ENCODE data around the gene TUBA4A.

TUBA4A gene

DNA sequence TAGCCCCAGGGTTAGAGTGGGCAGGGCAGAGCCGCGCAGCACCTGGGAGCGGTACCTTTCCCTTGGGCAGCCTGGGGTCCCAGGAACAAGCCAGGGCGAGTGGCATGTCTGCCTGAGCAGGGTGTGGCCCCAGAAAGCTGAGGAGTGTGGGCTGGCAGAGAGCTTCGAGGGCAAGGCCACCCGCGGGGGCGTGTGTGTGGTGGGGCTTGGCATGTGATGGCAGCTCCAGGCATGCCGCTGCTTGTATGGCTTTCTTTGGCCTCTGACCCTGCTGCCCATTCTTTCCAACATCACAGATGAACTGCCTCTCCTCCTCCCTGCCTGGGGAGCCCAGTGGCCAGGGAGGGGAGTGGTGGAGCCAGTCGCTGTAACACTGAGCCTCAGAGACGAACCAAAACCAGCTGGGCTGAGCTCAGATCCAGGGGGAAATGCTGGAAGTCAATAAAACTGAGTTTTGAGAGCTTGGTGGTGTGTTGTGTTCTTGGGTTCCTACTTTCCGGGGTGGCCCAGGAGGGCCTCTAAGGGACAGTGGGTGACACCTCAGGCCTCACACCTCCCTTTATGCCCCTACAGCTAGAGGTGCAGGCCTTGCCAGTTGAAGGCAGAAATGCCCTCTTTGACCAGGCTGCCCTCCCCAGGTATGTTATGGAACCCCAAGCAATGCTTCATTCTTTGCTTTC lies 32.9 kb upstream of the TUBA4A start:
- DNase-seq, result no peak

DNA sequence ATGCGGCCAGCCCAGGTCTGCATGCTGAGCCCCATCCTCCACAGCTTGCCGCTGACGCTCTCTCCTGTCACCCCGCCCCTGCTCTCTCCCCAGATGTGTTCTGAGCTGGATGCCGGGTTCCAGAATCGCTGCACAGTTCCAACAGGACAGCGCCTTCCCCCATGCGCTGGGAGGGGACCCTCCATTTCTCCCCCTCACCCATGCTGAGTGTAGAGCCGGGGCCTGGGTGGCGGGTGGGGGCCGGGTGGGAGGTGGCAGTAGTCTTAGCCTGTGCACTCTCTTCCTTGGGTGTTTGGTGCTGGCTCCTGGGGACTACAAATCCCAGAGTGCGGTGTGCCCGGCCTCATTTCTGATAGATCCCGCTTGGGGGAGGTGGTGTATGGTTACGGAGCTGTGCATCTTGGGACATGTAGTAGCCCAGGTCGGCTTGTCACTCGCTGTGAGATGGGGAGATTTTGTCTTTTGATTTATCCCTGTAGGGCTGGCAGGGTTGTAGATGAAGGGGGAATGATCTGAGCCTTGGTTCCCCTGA lies 32.2 kb upstream of the TUBA4A start:
- DNase-seq, result no peak

GRCh38 chr2:219285373-219285735 lies 31.6 kb upstream of the TUBA4A start:
- DNase-seq, result no peak

- no peak for DNase-seq
Measured at GRCh38 chr2:219284501-219285372, 31.0 kb upstream of the TUBA4A start.

- no peak for DNase-seq
Measured at GRCh38 chr2:219282943-219283581, 29.3 kb upstream of the TUBA4A start.

DNA sequence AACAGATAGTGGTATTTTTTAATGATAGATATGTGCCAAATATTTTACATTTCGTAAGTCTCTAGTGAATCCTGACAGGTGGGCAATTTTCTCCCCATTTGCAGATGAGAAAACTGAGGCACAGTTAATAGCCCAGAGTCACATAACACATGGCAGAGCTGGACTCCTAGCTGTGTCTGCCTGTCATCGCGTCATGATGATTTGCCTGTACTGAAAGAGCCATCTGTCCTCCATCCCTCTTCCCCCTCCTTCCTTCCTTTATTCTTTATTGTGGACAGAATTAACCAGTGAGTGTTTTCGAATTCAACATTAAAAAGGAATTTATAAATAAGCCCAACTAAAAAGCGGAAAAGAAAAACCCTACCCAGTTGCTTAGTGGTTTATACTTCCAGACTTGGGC lies 28.7 kb upstream of the TUBA4A start:
- DNase-seq, result no peak

DNA sequence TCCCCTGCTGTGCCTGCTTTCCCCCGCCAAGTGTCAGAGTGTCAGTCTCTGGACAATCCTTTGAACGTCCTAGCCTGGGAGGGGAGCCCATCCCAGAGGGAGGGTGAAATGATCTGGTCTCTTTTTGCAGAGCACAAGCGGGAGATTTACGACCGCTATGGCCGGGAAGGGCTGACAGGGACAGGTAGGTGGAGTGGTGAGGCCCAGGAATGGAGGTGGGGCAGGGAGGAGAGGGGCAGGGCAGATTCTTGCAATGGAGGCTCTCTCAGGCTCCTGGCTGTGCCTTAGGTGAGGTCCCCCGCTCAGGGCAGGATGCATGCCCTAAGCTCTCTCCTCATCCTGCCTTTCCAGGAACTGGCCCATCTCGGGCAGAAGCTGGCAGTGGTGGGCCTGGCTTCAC lies 27.9 kb upstream of the TUBA4A start:
- no peak for DNase-seq

- no peak for DNase-seq
Measured at GRCh38 chr2:219280651-219281050, 26.9 kb upstream of the TUBA4A start.

- no peak for DNase-seq
Measured at GRCh38 chr2:219279916-219280516, 26.3 kb upstream of the TUBA4A start.

GRCh38 chr2:219279151-219279915 lies 25.6 kb upstream of the TUBA4A start, which contains the start of gene DNAJB2:
Gene DNAJB2 (plus strand): TSS chr2:219279366. CDS start chr2:219279834, 468 bp downstream.
- DNase-seq, result peak; percentile 87

DNA sequence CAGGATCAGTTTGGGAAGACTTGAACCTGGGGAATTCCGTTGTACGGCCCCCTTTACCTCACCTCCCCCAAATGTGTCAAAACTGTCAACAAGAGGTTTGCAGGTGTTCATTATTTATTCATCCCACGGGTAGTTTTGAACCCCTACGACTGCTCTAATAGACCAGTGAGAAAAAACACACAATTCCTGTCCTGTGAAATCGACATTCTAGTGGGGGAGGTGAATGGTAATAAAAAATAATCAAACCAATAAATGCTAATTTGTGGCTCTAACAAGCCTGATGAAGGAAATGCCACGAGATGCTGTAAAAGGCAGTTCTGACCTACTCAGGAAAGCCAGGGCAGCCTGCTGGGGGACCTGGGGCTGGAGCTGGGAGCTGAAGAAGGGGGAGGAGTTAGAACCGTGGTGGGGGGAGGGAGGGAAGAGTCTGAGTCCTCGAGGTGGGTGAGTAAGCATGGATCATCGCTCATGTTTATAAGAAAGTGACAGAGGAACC lies 25.0 kb upstream of the TUBA4A start:
- DNase-seq, result no peak

- peak; percentile 25 for DNase-seq
Measured at GRCh38 chr2:219277703-219278654, 24.3 kb upstream of the TUBA4A start.

- no peak for DNase-seq
Measured at GRCh38 chr2:219274361-219274921, 20.7 kb upstream of the TUBA4A start.

- DNase-seq, result no peak
Measured at GRCh38 chr2:219273937-219274336, 20.2 kb upstream of the TUBA4A start.

DNA sequence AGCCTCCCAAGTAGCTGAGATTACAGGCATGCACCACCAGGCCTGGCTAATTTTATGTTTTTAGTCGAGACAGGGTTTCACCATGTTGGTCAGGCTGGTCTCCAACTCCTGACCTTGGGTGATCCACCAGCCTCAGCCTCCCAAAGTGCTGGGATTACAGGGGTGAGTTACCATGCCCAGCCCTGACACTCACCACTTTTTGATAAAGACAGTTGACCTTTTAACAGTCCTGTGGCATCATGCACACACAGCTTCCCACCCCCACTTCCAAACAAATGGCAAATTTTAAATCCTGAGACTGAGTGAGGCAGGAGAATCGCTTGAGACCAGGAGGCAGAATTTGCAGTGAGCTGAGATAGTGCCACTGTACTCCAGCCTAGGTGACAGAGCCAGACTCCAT lies 19.3 kb upstream of the TUBA4A start:
- no peak for DNase-seq

- DNase-seq, result no peak
Measured at GRCh38 chr2:219272356-219272755, 18.6 kb upstream of the TUBA4A start.

GRCh38 chr2:219271021-219271420 lies 17.3 kb upstream of the TUBA4A start:
- no peak for DNase-seq

- DNase-seq, result no peak
Measured at GRCh38 chr2:219270055-219270372, 16.3 kb upstream of the TUBA4A start.

DNA sequence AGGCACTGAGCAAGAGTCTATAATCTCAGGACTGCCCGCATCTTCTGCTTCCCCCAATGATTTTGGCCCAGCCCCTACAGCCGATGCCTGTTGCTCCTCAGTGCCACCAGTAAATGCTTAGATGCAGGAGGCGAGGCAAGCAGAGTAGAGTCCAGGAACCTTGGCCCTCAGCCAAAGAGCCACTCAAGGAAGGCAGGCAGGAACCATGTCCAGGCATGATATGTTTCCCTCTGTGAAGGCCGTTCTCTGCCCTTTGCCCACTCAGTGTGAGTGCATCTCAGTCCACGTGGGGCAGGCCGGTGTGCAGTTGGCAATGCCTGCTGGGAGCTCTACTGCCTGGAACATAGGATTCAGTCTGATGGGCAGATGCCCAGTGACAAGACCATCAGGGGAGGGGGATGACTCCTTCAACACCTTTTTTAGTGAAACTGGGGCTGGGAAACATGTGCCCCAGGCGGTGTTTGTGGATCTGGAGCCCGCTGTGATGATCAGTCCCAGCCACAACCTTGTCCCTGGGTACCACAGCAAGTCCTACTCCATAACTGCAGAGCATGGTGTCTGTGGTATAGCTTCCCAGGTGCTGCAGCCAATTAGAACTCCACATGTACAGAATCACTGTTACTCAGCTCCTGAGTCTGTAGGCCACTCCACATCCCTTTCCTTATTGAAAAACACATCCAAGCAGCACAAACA lies 15.8 kb upstream of the TUBA4A start:
- no peak for DNase-seq

DNA sequence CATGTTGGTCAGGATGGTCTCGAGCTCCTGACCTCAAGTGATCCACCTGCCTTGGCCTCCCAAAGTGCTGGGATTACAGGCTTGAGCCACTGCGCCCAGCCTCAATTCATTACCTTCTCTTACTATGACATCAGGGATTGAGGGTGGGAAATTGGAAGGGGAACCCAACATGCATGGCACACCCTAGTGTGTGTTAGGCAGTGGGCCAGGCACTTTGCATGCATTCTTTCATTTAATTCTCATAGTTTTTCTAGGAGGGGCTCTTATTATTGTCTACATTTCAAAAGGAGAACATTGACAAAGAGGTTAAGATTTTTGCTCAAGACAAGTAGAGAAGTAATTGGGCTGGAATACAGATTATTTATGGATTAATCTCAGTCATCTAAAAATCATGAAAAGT lies 14.6 kb upstream of the TUBA4A start:
- DNase-seq, result no peak

All from NCI-H1092 (cell line).